ENCODE results near the gene TAB3. TPM values are rescaled to one million over a fixed set of nuclear protein-coding genes. Genes with fewer than 3 reads are reported as not detected.

Gene TAB3
- total and polyA plus RNA-seq, 9 of the 15 experiments (the other 6 are each of a cell fraction or from before 2014, with no cell fraction given) = 2.4 to 31.1 (median 15.5) TPM

GRCh38 chrX:30806187-30806728 lies 82.8 kb downstream of the TAB3 start:
- Histone ChIP-seq H3K9ac (ENCODE audit: insufficient read depth in 1 of 2, low read depth in 2 of 2, low read length in 2 of 2) (no peak overlapping the region), H3K9me1 (ENCODE audit: control insufficient read depth, insufficient read depth, low read length) (no peaks in the 10 kb centered on the region), H3K4me2 (ENCODE audit: insufficient read depth, low read length) (no peak overlapping the region), H3K9me3 (replicated peaks; ENCODE audit: control insufficient read depth, insufficient read depth, low read depth, low read length) (no peaks in the 10 kb centered on the region), H3K4me1 (replicated peaks in 1 of 2; ENCODE audit: control insufficient read depth in 2 of 2, insufficient read depth in 2 of 2, low read length in 2 of 2) (no peaks in the 10 kb centered on the region), H3K4me3 (no peak overlapping the region), H3K79me2 (ENCODE audit: control insufficient read depth, insufficient read depth, low read length) (no peaks in the 10 kb centered on the region), H3K27ac (ENCODE audit: extremely low read depth, low read depth, low read length) (no peak overlapping the region), H4K20me1 (replicated peaks; ENCODE audit: control insufficient read depth, insufficient read depth, low read length) (no peaks in the 10 kb centered on the region), H3K27me3 (ENCODE audit: control insufficient read depth in 2 of 2, insufficient read depth in 2 of 2, low read length in 2 of 2) (peaks cover 0 to 5% of the 10 kb centered on the region in 2 experiments; a peak in 1 of 5 replicates), H2AFZ (ENCODE audit: low read depth, low read length) (no peak overlapping the region), H3K36me3 (ENCODE audit: control insufficient read depth, insufficient read depth, low read length) (no peaks in the 10 kb centered on the region)
- CTCF ChIA-PET (ENCODE audit: low intra/inter-chr PET ratio) = no interaction called here
- in situ Hi-C loops (cut with MboI) = no loop called here
- DNase-seq (ENCODE audit: extremely low read depth in 1 of 4, low spot score in 3 of 4) (no peak), ATAC-seq (no peak), FAIRE-seq (no peak)
- 1% methylated on average over 7 of the region's 7 CpGs for WGBS (ENCODE audit: insufficient coverage, low coverage, missing lambda C conversion rate)
- POLR2A ChIA-PET = no interaction called here
- intact Hi-C loops (cut with micrococcal nuclease) = no loop called here
- no TSS peak for BruUV-seq (replicated peaks)
- TF ChIP-seq HES1 (IDR thresholded peaks at IDR 0.05; ENCODE audit: low read depth) (no peak), HDAC3 (IDR thresholded peaks at IDR 0.05; ENCODE audit: borderline replicate concordance, partially characterized antibody) (no peak), ZBTB7A (IDR thresholded peaks at IDR 0.05; ENCODE audit: borderline replicate concordance, control insufficient read depth, low read depth, low read length) (no peak), E2F5 (CRISPR knock-in tag; IDR thresholded peaks at IDR 0.05) (no peak), XRCC5 (IDR thresholded peaks at IDR 0.05; ENCODE audit: low read depth, low read length) (no peak), HMGXB4 (CRISPR knock-in tag; IDR thresholded peaks at IDR 0.05) (no peak), CHD4 (IDR thresholded peaks at IDR 0.05; ENCODE audit: insufficient read depth, insufficient replicate concordance, low read depth, low read length, poor library complexity, severe bottlenecking) (no peak), TRIM24 (IDR thresholded peaks at IDR 0.05) (no peak), FOXP1 (CRISPR knock-in tag; IDR thresholded peaks at IDR 0.05) (no peak), SMAD4 (CRISPR knock-in tag; conservative IDR thresholded peaks at IDR 0.05) (no peak), FIP1L1 (IDR thresholded peaks at IDR 0.05; ENCODE audit: low read depth, low read length, poor library complexity, severe bottlenecking) (no peak), EGR1 (conservative IDR thresholded peaks at IDR 0.05) (no peak), KDM5B (IDR thresholded peaks at IDR 0.05; ENCODE audit: insufficient replicate concordance, low read depth, low read length) (no peak), PHB (CRISPR knock-in tag; IDR thresholded peaks at IDR 0.05) (no peak)
- TF ChIP-seq, protein P1, sequence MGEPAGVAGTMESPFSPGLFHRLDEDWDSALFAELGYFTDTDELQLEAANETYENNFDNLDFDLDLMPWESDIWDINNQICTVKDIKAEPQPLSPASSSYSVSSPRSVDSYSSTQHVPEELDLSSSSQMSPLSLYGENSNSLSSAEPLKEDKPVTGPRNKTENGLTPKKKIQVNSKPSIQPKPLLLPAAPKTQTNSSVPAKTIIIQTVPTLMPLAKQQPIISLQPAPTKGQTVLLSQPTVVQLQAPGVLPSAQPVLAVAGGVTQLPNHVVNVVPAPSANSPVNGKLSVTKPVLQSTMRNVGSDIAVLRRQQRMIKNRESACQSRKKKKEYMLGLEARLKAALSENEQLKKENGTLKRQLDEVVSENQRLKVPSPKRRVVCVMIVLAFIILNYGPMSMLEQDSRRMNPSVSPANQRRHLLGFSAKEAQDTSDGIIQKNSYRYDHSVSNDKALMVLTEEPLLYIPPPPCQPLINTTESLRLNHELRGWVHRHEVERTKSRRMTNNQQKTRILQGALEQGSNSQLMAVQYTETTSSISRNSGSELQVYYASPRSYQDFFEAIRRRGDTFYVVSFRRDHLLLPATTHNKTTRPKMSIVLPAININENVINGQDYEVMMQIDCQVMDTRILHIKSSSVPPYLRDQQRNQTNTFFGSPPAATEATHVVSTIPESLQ (CRISPR knock-in tag; IDR thresholded peaks at IDR 0.05) = no peak
- TF ChIP-seq, protein P2, sequence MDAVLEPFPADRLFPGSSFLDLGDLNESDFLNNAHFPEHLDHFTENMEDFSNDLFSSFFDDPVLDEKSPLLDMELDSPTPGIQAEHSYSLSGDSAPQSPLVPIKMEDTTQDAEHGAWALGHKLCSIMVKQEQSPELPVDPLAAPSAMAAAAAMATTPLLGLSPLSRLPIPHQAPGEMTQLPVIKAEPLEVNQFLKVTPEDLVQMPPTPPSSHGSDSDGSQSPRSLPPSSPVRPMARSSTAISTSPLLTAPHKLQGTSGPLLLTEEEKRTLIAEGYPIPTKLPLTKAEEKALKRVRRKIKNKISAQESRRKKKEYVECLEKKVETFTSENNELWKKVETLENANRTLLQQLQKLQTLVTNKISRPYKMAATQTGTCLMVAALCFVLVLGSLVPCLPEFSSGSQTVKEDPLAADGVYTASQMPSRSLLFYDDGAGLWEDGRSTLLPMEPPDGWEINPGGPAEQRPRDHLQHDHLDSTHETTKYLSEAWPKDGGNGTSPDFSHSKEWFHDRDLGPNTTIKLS (IDR thresholded peaks at IDR 0.05; ENCODE audit: borderline replicate concordance, low read depth) = no peak
